ENCODE data around the gene STXBP4.

Gene STXBP4

DNA sequence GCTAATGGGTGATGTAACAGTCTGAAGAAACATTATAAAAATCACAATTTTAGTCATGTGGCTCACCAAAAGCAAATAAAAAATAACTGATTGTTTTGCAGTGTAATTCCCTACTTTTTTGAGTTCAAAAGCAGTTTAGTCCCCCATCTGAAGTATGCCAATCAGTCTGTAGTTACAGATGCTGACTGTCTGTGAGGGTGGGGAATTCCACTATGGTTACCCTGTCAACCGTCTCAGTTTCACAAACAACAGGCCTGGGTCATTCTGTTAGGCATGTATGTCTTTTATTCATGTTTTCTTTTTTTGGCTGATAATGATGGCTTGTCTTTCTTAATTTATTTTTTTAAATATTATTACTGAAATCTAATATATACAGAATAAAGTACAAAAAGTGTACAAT, 69.3 kb downstream of the STXBP4 start:
- peaks cover under 1% of the 10 kb centered on the region for H3K36me3 ChIP-seq (ENCODE audit: insufficient read depth, low read length)
- H3K4me1 ChIP-seq (ENCODE audit: insufficient read depth, low read length) = peaks cover 26% of the 10 kb centered on the region
- H3K9me3 ChIP-seq (ENCODE audit: low read length) = no peaks in the 10 kb centered on the region
- no peak overlapping the region for H3K4me3 ChIP-seq (ENCODE audit: low read length)
- H3K27me3 ChIP-seq (ENCODE audit: insufficient read depth, low read length) = no peaks in the 10 kb centered on the region
- no peak overlapping the region for H2AFZ ChIP-seq (ENCODE audit: low read depth, low read length)

DNA sequence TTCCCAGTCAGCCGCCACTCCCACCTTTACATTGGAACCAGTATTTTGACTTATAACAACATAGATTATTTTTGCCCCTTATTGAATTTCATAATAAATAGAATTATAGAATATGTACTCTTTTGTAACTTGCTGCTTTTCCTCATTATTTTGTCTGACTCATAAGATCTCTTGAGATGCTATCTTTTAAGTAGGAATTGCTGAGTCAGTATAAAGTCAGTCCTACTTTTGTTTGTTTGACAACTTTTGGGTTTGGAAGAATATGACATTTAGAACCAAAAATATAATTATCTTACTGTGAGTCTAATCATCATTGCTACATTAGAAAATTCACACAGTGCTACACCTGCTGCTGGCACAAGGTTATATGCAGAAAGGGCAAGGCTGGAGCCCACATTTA, 69.7 kb downstream of the STXBP4 start:
- Histone ChIP-seq H3K4me3 (ENCODE audit: low read length) (no peak overlapping the region), H2AFZ (ENCODE audit: low read depth, low read length) (no peak overlapping the region), H3K9me3 (ENCODE audit: low read length) (no peaks in the 10 kb centered on the region), H3K4me1 (ENCODE audit: insufficient read depth, low read length) (peaks cover 26% of the 10 kb centered on the region), H3K36me3 (ENCODE audit: insufficient read depth, low read length) (no peaks in the 10 kb centered on the region), H3K27me3 (ENCODE audit: insufficient read depth, low read length) (no peaks in the 10 kb centered on the region)

DNA sequence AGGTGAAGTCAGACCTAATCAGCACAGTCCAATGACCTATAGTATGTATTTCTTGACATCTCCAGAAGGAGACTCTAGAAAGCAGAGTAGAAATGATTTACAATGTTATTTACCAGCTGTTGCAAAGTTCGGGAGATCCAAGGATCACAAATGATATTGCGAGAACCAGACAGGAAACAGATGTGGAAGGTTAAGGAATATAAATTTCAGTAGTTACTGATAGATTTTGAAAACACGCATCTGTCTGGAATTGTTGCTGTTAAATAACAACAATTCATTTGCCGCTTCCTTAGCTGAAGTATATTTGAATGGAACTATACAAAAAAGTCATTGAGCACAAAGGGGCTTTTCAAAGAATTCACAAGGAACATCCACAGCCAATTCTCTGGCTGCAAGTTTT, 72.0 kb downstream of the STXBP4 start:
- Histone ChIP-seq H2AFZ (ENCODE audit: low read depth, low read length) (peak overlapping the region; percentile 26), H3K4me1 (ENCODE audit: insufficient read depth, low read length) (peaks cover 26% of the 10 kb centered on the region), H3K9me3 (ENCODE audit: low read length) (no peaks in the 10 kb centered on the region), H3K36me3 (ENCODE audit: insufficient read depth, low read length) (peaks cover under 1% of the 10 kb centered on the region), H3K4me3 (ENCODE audit: low read length) (no peak overlapping the region), H3K27me3 (ENCODE audit: insufficient read depth, low read length) (no peaks in the 10 kb centered on the region)

DNA sequence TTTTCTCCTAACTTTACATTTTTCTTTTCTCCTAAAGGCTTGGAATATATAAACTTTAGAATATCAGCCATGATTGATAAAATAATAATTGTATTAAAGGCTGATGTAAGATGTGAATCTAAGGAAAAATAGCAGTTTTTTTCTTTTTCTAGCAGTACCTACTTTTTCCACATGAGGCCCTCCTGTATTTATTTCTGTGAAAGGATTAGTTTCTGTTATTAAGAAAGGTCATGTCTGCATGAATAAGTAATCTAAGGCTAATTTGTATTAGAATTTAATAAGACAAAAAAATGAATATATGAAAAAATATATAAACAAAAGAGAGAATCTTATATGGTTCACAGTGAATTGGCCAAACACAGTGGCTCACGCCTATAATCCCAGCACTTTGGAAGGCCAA, 85.3 kb downstream of the STXBP4 start:
- Histone ChIP-seq H3K4me1 (ENCODE audit: insufficient read depth, low read length) (peaks cover 4% of the 10 kb centered on the region), H3K36me3 (ENCODE audit: insufficient read depth, low read length) (no peaks in the 10 kb centered on the region), H3K27me3 (ENCODE audit: insufficient read depth, low read length) (no peaks in the 10 kb centered on the region), H3K9me3 (ENCODE audit: low read length) (no peaks in the 10 kb centered on the region), H3K4me3 (ENCODE audit: low read length) (no peak overlapping the region), H2AFZ (ENCODE audit: low read depth, low read length) (no peak overlapping the region)

DNA sequence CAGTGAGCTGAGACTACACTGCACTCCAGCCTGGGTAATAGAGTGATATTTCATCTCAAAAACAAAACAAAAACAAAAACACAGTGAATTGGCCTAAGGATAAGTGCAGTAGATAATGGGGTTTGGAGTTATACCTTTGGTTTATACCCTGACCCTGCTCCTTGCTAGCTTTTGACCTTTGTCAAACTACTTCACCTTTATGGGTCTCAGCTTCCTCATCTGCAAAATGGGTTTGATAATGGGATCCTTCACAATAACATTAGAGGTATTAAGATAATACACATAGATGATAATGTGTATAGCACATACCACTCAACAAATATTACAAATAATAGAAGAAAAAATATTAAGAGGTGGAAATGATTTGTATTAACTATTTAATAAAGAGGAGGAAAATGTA, 85.9 kb downstream of the STXBP4 start:
- no peaks in the 10 kb centered on the region for H3K9me3 ChIP-seq (ENCODE audit: low read length)
- H3K36me3 ChIP-seq (ENCODE audit: insufficient read depth, low read length) = no peaks in the 10 kb centered on the region
- no peak overlapping the region for H2AFZ ChIP-seq (ENCODE audit: low read depth, low read length)
- peaks cover 4% of the 10 kb centered on the region for H3K4me1 ChIP-seq (ENCODE audit: insufficient read depth, low read length)
- H3K4me3 ChIP-seq (ENCODE audit: low read length) = no peak overlapping the region
- no peaks in the 10 kb centered on the region for H3K27me3 ChIP-seq (ENCODE audit: insufficient read depth, low read length)

DNA sequence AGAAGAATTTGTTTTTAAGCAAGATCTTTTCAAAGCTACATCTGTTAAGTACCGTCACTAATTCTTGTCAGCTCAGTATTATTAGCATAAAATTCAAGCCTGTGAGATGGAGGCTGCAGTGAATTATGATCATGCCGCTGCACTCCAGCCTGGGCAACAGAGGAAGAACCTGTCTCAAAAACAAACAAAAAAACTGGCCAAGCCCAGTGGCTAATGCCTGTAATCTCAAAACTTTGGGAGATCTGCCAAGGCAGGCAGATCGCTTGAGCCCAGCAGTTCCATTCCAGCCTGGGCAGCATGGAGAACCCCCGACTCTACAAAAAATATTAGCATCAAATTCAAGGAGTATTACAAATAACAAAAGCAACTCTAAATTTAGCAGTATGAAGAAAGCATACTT, 88.0 kb downstream of the STXBP4 start:
- Histone ChIP-seq H3K9me3 (ENCODE audit: low read length) (no peaks in the 10 kb centered on the region), H3K27me3 (ENCODE audit: insufficient read depth, low read length) (no peaks in the 10 kb centered on the region), H3K4me3 (ENCODE audit: low read length) (no peak overlapping the region), H3K4me1 (ENCODE audit: insufficient read depth, low read length) (peaks cover 4% of the 10 kb centered on the region), H2AFZ (ENCODE audit: low read depth, low read length) (no peak overlapping the region), H3K36me3 (ENCODE audit: insufficient read depth, low read length) (no peaks in the 10 kb centered on the region)

DNA sequence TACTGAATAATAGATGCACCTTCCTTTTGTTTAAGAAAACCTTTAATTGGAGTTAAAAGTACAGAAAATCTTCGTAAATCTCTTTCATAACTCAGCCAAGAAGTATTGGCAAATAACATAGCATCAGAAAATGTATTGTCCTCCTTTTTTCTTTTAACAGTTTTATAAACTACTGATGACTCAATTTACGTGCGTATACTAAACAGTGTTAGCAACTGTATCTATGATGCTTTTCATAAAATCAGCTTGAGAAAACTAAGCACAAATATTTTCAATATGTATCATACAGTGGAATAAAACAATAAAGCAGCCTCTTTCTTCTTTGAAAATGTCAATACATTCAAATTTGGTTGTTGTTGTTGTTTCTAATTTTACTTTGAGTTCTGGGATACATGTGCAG, 88.6 kb downstream of the STXBP4 start:
- H3K27me3 ChIP-seq (ENCODE audit: insufficient read depth, low read length) = no peaks in the 10 kb centered on the region
- H2AFZ ChIP-seq (ENCODE audit: low read depth, low read length) = no peak overlapping the region
- H3K4me1 ChIP-seq (ENCODE audit: insufficient read depth, low read length) = peaks cover 4% of the 10 kb centered on the region
- no peak overlapping the region for H3K4me3 ChIP-seq (ENCODE audit: low read length)
- H3K9me3 ChIP-seq (ENCODE audit: low read length) = no peaks in the 10 kb centered on the region
- no peaks in the 10 kb centered on the region for H3K36me3 ChIP-seq (ENCODE audit: insufficient read depth, low read length)

DNA sequence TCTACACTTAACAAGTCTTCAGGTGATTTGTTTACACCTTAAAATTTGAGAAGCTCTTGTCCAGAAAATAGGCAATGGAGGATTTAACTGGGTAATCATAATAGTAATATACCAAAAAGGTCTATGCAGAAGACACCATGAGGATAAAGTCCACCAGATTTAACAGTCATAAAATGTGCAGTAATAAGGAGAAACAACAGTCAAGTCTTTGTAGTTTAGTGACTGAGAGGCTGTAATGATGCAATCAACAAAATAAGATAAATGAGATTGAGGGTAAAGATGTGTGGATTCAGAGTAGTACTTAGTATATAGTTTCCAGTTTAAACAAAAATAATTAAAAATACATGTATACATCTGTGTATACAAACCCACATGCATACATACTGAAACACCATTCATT, 91.2 kb downstream of the STXBP4 start:
- Histone ChIP-seq H3K36me3 (ENCODE audit: insufficient read depth, low read length) (no peaks in the 10 kb centered on the region), H3K27me3 (ENCODE audit: insufficient read depth, low read length) (no peaks in the 10 kb centered on the region), H3K4me3 (ENCODE audit: low read length) (no peak overlapping the region), H3K4me1 (ENCODE audit: insufficient read depth, low read length) (peaks cover 4% of the 10 kb centered on the region), H3K9me3 (ENCODE audit: low read length) (no peaks in the 10 kb centered on the region), H2AFZ (ENCODE audit: low read depth, low read length) (no peak overlapping the region)

DNA sequence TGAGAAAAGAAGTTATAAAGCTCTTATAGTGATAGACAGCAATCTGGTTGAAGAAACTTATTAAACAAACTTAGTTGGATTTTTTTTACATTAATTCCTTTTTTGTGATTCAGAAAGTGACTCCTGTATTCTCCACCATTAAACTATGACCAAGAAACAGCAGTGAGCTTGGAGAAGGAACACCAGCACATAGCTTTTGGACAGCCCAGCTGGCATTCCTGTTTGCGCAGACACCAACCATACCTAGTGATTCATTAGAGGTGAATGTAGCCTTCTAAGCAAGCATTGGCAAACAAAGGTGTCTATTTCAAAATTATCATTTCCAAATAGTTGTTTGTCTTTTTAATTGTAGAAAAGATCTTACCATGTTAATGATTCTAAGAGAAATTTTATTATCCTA, 94.4 kb downstream of the STXBP4 start:
- Histone ChIP-seq H3K36me3 (ENCODE audit: insufficient read depth, low read length) (no peaks in the 10 kb centered on the region), H2AFZ (ENCODE audit: low read depth, low read length) (no peak overlapping the region), H3K4me3 (ENCODE audit: low read length) (no peak overlapping the region), H3K9me3 (ENCODE audit: low read length) (no peaks in the 10 kb centered on the region), H3K27me3 (ENCODE audit: insufficient read depth, low read length) (no peaks in the 10 kb centered on the region), H3K4me1 (ENCODE audit: insufficient read depth, low read length) (no peaks in the 10 kb centered on the region)

DNA sequence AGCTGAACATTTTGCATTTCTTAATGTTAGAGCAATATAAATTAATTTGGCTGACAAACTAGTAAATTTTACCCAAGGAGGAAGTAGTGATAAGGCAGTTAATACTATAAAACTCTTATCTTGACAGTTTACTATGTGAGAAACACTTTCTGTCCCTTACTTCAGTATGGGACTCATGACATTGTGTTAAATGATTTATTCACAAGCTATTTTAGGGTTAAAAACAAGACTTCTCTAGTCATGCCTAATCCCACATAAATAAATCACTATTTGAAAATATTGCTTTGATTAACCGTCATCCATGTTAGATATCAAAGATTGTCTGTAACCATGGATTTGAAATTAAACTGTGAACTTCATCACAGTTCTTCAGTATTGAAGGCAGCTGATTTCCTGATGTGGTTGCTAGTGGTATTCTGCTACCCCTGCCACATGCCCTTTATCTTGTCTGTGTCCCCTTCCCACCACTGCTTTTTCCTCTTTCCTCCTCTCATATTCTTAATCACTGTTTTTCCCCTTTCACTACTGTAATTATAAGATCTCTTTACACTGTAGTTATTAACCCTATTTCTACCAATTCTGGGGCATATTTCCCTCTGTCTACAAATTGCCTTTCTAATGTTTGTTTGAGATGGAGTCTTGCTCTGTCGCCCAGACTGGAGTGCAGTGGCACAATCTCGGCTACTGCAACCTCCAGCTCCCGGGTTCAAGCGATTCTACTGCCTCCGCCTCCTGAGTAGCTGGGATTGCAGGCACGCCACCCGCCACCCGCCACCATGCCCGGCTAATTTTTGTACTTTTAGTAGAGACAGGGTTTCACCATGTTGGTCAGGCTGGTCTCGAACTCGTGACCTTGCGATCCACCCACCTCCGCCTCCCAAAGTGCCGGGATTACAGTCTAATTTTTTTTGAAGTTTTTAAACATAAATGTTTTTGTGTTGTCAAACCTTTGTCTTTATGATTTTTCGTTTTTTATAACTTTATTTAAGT, 95.6 kb downstream of the STXBP4 start:
- no peak overlapping the region for H3K4me3 ChIP-seq (ENCODE audit: low read length)
- H2AFZ ChIP-seq (ENCODE audit: low read depth, low read length) = no peak overlapping the region
- H3K4me1 ChIP-seq (ENCODE audit: insufficient read depth, low read length) = peaks cover 6% of the 10 kb centered on the region
- H3K9me3 ChIP-seq (ENCODE audit: low read length) = no peaks in the 10 kb centered on the region
- H3K27me3 ChIP-seq (ENCODE audit: insufficient read depth, low read length) = no peaks in the 10 kb centered on the region
- no peaks in the 10 kb centered on the region for H3K36me3 ChIP-seq (ENCODE audit: insufficient read depth, low read length)

DNA sequence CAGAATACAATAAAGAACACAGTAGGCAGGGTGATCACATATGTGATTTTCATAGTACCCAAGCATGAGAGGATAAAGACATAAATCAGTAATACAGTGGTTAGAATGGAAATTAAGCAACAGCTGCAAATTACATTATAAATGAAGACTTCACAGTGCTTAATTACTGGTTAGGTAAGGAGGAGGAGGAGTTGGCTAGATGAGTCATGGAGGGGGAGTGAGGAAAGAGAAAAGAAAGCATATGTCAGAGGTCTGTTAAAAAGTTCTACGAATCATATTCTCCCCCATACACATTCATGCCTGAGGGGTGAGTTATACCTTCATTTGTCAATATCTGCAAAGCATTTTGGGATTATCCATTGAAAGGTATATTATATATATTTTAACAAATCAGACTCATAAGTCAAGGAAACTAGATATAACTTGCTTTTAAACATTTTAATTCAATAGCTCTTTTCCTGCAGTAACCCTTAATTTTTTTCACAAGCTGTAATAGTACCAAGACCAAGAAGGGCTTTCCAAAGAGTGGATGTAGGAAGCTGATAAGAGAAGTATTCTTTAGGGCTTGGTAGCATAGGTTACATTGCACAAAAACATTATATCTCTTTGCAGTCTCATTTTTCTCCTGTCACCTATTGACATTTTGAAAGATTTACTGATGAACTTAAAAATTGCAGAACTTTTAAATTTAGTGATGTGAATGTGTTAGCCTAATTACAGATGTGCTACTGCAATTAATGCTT, 99.3 kb downstream of the STXBP4 start:
- Histone ChIP-seq H2AFZ (ENCODE audit: low read depth, low read length) (no peak overlapping the region), H3K4me1 (ENCODE audit: insufficient read depth, low read length) (peaks cover 11% of the 10 kb centered on the region), H3K36me3 (ENCODE audit: insufficient read depth, low read length) (no peaks in the 10 kb centered on the region), H3K9me3 (ENCODE audit: low read length) (no peaks in the 10 kb centered on the region), H3K27me3 (ENCODE audit: insufficient read depth, low read length) (no peaks in the 10 kb centered on the region), H3K4me3 (ENCODE audit: low read length) (no peak overlapping the region)

DNA sequence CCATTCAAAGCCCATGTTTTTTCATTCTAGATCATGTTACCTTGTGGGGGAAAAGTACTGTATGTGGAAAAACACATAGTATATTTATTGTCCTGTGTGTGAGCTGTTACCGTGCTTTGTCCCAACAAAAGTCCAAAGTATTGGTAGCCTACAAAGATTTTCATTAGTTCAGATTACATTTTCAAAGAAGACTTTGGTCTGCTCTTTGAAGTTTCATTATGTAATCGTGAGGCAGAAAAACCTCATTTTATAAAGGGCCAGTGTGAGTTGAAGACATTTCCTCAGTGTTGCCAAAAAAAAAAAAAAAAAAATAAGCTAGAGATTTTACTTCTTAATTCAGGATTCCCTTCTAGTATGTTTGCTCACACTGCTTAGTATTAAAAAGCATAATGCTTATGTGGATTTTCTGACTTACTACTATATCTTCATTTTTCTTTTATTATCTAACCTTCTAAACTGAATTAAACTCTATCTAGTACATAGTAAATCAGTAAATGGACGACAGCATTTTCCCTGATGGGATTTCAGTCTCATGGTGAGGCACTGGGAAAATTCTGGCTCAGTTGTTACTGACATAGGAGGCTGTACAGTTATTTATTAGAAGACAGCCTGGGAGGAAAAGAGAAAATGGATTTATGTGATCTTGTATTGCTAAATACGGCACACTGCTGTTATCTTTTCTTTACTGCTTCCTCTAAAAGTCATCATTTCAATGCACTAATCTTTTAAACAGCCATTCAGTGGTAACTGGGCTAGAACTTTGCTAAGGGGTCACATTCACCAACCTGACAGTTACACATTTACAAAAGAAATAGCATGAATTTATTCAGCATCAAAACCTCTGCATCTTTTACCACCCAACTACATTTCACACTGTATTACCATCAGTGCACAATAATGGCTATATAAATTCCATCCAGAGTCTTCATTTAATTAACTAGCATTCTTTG, 100.6 kb downstream of the STXBP4 start:
- no peaks in the 10 kb centered on the region for H3K9me3 ChIP-seq (ENCODE audit: low read length)
- no peak overlapping the region for H2AFZ ChIP-seq (ENCODE audit: low read depth, low read length)
- peaks cover 15% of the 10 kb centered on the region for H3K4me1 ChIP-seq (ENCODE audit: insufficient read depth, low read length)
- no peaks in the 10 kb centered on the region for H3K27me3 ChIP-seq (ENCODE audit: insufficient read depth, low read length)
- no peaks in the 10 kb centered on the region for H3K36me3 ChIP-seq (ENCODE audit: insufficient read depth, low read length)
- no peak overlapping the region for H3K4me3 ChIP-seq (ENCODE audit: low read length)

All from neuron (in vitro differentiated cells).